Stimulated activated naive CD8-positive, alpha-beta T cell treated with anti-CD3 and anti-CD28 coated beads, Interleukin-15, Interleukin-2, amounts not matched to agents 100 ng/mL and 50 ng/mL, for 24 hours (primary cell): ENCODE measurements around the gene SPRR1A.

Experiments used
- H3K27ac Mint-ChIP-seq: one replicate; pipeline ENCODE4 v1.8.0; 2021; ENCODE audit warnings: mild to moderate bottlenecking, mixed read lengths
- H3K27me3 Mint-ChIP-seq: one replicate; pipeline ENCODE4 v1.8.0; 2021; ENCODE audit warnings: mixed read lengths
- H3K36me3 Mint-ChIP-seq: one replicate; pipeline ENCODE4 v1.8.0; 2021; ENCODE audit warnings: low read depth, mixed read lengths
- H3K4me1 Mint-ChIP-seq: one replicate; pipeline ENCODE4 v1.8.0; 2021; ENCODE audit warnings: low read depth, mixed read lengths
- H3K4me3 Mint-ChIP-seq: one replicate; pipeline ENCODE4 v1.8.0; 2021; ENCODE audit warnings: mild to moderate bottlenecking, mixed read lengths
- H3K9me3 Mint-ChIP-seq: one replicate; pipeline ENCODE4 v1.8.0; 2021; ENCODE audit warnings: mixed read lengths

The SPRR1A gene

GRCh38 chr1:152983743-152984142 lies at the start of gene SPRR1A:
Gene SPRR1A (plus strand): TSS chr1:152984081. CDS start chr1:152985231, 1,150 bp downstream.
- peaks cover 42% of the 10 kb centered on the region for H3K27me3 Mint-ChIP-seq

GRCh38 chr1:152940614-152941013 lies 43.3 kb upstream of the SPRR1A start:
- Mint-ChIP-seq H3K36me3 (no peaks in the 10 kb centered on the region), H3K4me3 (no peak overlapping the region), H3K27me3 (peaks cover 11% of the 10 kb centered on the region), H3K4me1 (no peaks in the 10 kb centered on the region), H3K9me3 (peaks cover 3% of the 10 kb centered on the region), H3K27ac (no peak overlapping the region)

More at GRCh38 chr1:152983743-152984142, at the start of gene SPRR1A:
- H3K27ac Mint-ChIP-seq = no peak within 1 kb of the TSS
- H3K4me1 Mint-ChIP-seq = no peaks in the 10 kb centered on the region
- H3K9me3 Mint-ChIP-seq = peaks cover 5% of the 10 kb centered on the region
- H3K4me3 Mint-ChIP-seq = no peak within 1 kb of the TSS
- no peaks in the 10 kb centered on the region for H3K36me3 Mint-ChIP-seq

GRCh38 chr1:152941037-152941711 lies 42.7 kb upstream of the SPRR1A start:
- Mint-ChIP-seq H3K4me1 (no peaks in the 10 kb centered on the region), H3K36me3 (no peaks in the 10 kb centered on the region), H3K9me3 (peaks cover 3% of the 10 kb centered on the region), H3K27me3 (peaks cover 9% of the 10 kb centered on the region), H3K4me3 (no peak overlapping the region), H3K27ac (no peak overlapping the region)

- no peaks in the 10 kb centered on the region for H3K36me3 Mint-ChIP-seq
- peaks cover 3% of the 10 kb centered on the region for H3K9me3 Mint-ChIP-seq
- H3K4me3 Mint-ChIP-seq = no peak overlapping the region
- peaks cover 12% of the 10 kb centered on the region for H3K27me3 Mint-ChIP-seq
- H3K4me1 Mint-ChIP-seq = no peaks in the 10 kb centered on the region
- H3K27ac Mint-ChIP-seq = no peak overlapping the region
Measured at GRCh38 chr1:152942161-152942560, 41.7 kb upstream of the SPRR1A start.

GRCh38 chr1:152946248-152946647 lies 37.6 kb upstream of the SPRR1A start:
- H3K4me3 Mint-ChIP-seq = no peak overlapping the region

GRCh38 chr1:152946651-152947256 lies 37.1 kb upstream of the SPRR1A start, which contains the start of gene SPRR5:
Gene SPRR5 (plus strand): TSS chr1:152947206. CDS start chr1:152948555, 1,349 bp downstream.
- no peak within 1 kb of the TSS for H3K27ac Mint-ChIP-seq
- no peaks in the 10 kb centered on the region for H3K9me3 Mint-ChIP-seq
- peaks cover 12% of the 10 kb centered on the region for H3K27me3 Mint-ChIP-seq
- H3K4me3 Mint-ChIP-seq = no peak within 1 kb of the TSS
- no peaks in the 10 kb centered on the region for H3K36me3 Mint-ChIP-seq
- H3K4me1 Mint-ChIP-seq = no peaks in the 10 kb centered on the region

More at GRCh38 chr1:152946248-152946647, 37.6 kb upstream of the SPRR1A start:
- Mint-ChIP-seq H3K4me1 (no peaks in the 10 kb centered on the region), H3K27ac (no peak overlapping the region), H3K9me3 (no peaks in the 10 kb centered on the region), H3K36me3 (no peaks in the 10 kb centered on the region), H3K27me3 (peaks cover 12% of the 10 kb centered on the region)

GRCh38 chr1:152951711-152952110 lies 32.2 kb upstream of the SPRR1A start:
- Mint-ChIP-seq H3K27ac (no peak overlapping the region), H3K9me3 (no peaks in the 10 kb centered on the region)

GRCh38 chr1:152953761-152954160 lies 30.1 kb upstream of the SPRR1A start:
- H3K9me3 Mint-ChIP-seq = no peaks in the 10 kb centered on the region
- H3K36me3 Mint-ChIP-seq = no peaks in the 10 kb centered on the region
- H3K4me3 Mint-ChIP-seq = no peak overlapping the region
- no peaks in the 10 kb centered on the region for H3K4me1 Mint-ChIP-seq
- H3K27me3 Mint-ChIP-seq = peaks cover 4% of the 10 kb centered on the region
- H3K27ac Mint-ChIP-seq = no peak overlapping the region

More at GRCh38 chr1:152951711-152952110, 32.2 kb upstream of the SPRR1A start:
- Mint-ChIP-seq H3K4me1 (no peaks in the 10 kb centered on the region), H3K36me3 (no peaks in the 10 kb centered on the region), H3K4me3 (no peak overlapping the region), H3K27me3 (peaks cover 10% of the 10 kb centered on the region)

- Mint-ChIP-seq H3K27ac (no peak overlapping the region), H3K4me3 (no peak overlapping the region), H3K36me3 (no peaks in the 10 kb centered on the region), H3K27me3 (peaks cover 4% of the 10 kb centered on the region), H3K9me3 (no peaks in the 10 kb centered on the region), H3K4me1 (no peaks in the 10 kb centered on the region)
Measured at GRCh38 chr1:152954436-152954835, 29.4 kb upstream of the SPRR1A start.

- H3K4me1 Mint-ChIP-seq = no peaks in the 10 kb centered on the region
- H3K27ac Mint-ChIP-seq = no peak overlapping the region
- H3K4me3 Mint-ChIP-seq = no peak overlapping the region
- peaks cover 3% of the 10 kb centered on the region for H3K27me3 Mint-ChIP-seq
- H3K9me3 Mint-ChIP-seq = no peaks in the 10 kb centered on the region
- H3K36me3 Mint-ChIP-seq = no peaks in the 10 kb centered on the region
Measured at GRCh38 chr1:152957561-152957960, 26.3 kb upstream of the SPRR1A start.

GRCh38 chr1:152959273-152959672 lies 24.6 kb upstream of the SPRR1A start:
- Mint-ChIP-seq H3K4me3 (no peak overlapping the region), H3K27me3 (peaks cover 6% of the 10 kb centered on the region), H3K36me3 (no peaks in the 10 kb centered on the region), H3K27ac (no peak overlapping the region), H3K4me1 (no peaks in the 10 kb centered on the region), H3K9me3 (no peaks in the 10 kb centered on the region)

- Mint-ChIP-seq H3K9me3 (no peaks in the 10 kb centered on the region), H3K36me3 (no peaks in the 10 kb centered on the region), H3K27ac (no peak overlapping the region), H3K27me3 (peaks cover 7% of the 10 kb centered on the region), H3K4me1 (no peaks in the 10 kb centered on the region), H3K4me3 (no peak overlapping the region)
Measured at GRCh38 chr1:152959801-152960451, 24.0 kb upstream of the SPRR1A start.

GRCh38 chr1:152960452-152961044 lies 23.3 kb upstream of the SPRR1A start:
- Mint-ChIP-seq H3K9me3 (no peaks in the 10 kb centered on the region), H3K27ac (no peak overlapping the region), H3K4me1 (no peaks in the 10 kb centered on the region)

GRCh38 chr1:152961226-152961891 lies 22.5 kb upstream of the SPRR1A start:
- no peak overlapping the region for H3K4me3 Mint-ChIP-seq
- peaks cover 17% of the 10 kb centered on the region for H3K27me3 Mint-ChIP-seq
- H3K9me3 Mint-ChIP-seq = no peaks in the 10 kb centered on the region
- no peaks in the 10 kb centered on the region for H3K36me3 Mint-ChIP-seq
- no peaks in the 10 kb centered on the region for H3K4me1 Mint-ChIP-seq
- no peak overlapping the region for H3K27ac Mint-ChIP-seq

More at GRCh38 chr1:152960452-152961044, 23.3 kb upstream of the SPRR1A start:
- no peaks in the 10 kb centered on the region for H3K36me3 Mint-ChIP-seq
- no peak overlapping the region for H3K4me3 Mint-ChIP-seq
- H3K27me3 Mint-ChIP-seq = peaks cover 13% of the 10 kb centered on the region
